Amniotic stem cell (primary cell): Measurements from ENCODE around the gene NFIB.

Source experiments
- DNase-seq: peaks from one replicate; lab custom pipeline; 2025; lab: John Stamatoyannopoulos, UW

NFIB gene

DNA sequence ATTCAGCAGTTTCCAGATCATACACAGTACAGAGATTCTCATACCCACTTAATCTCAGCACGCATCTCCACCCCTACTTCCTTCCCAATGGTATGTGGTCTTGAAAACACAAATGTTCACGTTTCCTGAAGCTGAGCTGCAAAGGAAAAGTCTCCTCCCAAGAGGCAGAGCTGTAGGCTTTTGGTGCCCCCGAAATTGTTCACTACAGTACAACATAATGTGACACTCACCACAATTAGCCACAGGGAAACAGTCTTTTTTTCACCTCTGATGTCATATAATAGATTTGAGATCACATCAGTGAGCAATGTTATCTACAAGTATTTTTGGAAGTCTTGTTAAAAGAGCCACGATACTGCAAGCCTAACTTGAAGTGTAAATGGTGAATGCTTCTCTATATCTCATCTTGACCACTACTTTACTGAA, 40.2 kb downstream of the NFIB start:
- DNase-seq, result no peak

DNA sequence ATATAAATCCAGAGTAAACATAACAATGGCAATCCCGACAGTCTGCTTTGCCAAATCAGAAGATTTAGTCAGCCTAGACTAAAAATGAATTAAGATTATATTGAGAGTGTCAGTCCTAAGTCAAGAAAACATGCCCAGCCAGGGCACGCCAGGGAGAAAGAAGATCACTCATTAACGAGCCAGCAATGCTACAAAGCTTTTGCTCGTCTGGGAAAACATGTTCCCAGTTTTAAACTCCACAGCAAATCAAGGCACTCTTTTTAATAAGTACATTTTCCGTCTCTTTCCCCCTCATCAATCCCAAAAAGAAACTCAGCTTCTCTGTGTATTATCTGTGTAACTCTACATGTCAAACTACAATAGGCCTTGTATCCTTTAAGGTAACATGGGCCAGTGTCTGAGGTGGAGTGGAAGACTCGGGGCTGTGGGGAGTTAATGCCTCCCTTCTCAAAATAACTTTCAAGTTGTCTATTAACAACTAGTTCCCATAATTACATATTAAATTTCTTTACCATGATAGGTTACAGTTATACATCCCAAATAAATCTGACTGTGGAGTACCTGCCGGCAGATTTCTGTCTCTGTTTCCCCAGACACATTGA, 40.9 kb downstream of the NFIB start:
- DNase-seq, result no peak

DNA sequence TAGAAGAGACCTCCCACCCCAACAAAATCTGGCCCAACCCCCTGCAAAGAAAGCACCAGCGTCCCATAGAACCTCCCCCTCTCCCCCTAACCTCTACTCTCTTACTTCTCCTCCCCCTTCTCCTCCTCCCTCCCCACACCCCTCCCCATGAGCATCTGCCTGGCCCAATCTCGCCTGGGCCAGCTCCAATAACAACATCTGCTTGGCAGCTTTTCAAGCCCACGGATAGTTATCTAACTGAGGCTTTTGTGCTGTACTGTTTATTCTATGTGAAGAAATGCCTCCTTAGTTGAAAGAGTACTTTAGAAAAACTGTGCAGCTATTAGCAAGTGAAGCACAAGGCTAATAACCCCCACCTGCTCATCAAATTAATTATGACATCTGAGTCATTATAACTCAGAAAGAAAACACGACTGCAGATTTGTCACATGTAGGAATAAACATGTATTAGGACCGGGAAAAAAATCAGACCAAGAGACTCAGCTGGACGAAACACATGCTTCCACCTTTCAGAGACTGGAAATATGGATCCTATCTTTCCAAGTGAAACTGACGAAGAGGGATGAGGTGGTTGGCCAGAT, 42.8 kb downstream of the NFIB start:
- no peak for DNase-seq

DNA sequence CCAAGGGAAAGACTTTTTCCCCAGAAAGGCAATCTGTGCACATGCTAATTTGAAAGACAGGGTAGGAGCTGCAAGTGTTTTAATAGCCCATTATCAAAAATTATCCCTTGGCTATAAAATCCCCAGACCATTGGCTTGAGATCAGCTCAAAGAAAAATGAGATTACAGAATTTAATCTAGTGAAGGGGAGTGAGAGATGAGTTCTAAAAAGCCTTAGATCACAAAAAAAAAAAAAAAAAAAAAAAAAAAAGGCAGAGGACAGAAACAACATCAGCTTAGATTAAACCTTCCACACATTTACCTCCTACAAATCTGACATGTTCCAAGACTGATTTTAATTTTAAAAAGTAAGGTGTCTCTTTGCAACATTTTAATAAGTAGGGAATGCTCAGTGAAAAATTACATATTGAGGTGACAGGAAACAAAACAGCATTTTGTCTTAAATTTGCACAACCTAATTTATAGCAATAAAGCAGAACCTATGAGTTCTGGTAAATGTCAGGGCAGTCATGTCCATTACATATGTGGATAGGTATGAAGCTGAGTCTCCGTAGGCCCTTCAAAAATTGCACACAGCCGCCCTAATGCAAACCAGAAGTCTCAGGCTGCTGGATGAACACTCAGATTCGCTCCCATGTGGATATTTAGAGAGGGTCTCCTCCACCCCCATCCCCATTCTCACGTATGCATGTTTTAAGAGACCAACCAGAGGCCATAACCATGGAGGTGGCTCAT, 43.4 kb downstream of the NFIB start:
- no peak for DNase-seq

DNA sequence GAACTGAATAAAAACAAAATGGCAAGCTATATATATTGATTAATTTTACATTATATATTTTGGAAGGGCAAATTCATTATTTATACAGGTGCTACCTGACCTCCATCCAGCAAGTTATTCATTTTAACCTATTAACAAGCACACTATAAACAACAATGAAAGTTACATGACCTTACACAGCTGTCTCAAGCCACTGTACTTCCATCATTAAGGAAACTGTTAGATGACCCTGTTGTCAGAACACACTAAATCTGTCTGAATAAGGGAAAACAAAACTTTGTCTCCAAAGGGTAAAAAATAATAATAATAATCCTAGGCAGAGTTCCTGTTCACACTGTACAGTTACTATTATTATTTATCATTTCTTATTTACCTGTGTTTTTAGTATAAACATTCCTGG, 44.0 kb downstream of the NFIB start:
- DNase-seq, result no peak

DNA sequence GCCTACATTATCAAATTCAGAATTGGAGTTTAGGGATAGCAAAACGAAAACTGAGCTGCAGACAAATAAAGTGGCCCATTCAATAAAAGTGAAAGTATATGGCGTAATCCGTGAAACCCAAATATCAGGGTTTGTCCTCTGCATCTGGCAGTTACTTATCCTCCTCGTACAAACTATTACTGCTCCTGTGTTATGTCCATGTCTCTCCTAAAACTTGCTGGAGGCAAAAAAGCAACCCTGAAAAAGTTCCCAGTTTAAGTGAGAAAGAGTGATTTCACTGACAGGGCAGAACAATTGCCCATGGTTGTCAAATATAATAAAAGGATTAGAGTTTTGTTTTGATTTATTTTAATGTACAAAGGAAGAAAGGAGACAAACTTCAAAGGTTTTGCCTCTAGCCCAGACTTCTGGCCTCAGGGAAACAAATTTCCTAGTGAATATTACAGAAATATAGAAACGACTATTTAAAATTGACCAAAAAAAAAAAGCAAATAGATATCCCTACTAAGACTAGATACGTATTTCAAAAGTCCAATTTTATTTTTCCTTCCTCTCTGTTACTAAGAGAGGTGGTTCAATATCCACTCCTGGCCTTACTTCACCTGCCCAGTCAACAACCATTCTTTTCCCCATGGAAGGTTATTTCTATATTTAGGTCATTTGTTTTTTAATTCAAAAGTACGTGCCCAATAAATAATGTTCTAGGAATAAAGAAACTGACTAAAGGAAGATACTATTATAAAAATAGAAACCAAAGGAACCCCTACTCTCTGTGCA, 50.0 kb downstream of the NFIB start:
- DNase-seq, result no peak

DNA sequence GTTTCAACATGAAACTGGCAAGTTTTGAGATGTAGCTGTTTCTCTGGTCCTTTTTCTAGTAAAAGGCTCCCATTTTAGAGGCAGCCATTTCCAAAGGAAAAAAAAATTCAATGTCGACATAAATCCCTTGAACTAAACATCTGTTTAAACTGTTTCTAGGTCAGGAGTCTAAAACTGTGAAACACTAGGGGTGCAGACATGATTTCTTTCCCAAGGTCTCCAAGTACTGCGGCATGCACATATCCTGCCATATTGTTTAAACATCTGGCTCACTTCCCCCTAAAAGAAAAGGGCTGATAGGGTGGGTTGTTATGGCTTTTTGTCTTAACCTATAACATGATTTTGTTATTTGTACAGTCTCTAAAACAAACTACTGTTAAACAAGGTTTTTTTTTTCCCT, 51.1 kb downstream of the NFIB start:
- DNase-seq, result no peak

DNA sequence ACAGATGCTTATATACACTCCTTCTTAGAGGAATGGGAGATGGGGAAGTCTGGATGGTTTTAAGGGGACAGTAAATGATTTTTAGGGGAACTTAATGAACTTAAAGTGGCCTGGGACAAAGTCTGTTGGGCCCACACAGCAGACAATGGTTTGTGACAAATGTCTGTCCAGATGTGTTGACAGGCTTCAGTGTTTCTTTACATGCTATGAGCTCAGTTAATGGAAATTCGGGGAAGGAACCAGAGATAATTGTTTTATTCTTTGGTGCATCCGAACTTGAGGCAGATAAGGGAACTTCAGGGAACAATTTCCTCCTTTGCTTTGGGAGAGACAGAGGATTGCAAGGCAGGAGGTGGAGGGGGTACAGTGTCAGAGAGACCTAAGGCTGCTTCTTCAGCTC, 52.3 kb downstream of the NFIB start:
- DNase-seq, result no peak

DNA sequence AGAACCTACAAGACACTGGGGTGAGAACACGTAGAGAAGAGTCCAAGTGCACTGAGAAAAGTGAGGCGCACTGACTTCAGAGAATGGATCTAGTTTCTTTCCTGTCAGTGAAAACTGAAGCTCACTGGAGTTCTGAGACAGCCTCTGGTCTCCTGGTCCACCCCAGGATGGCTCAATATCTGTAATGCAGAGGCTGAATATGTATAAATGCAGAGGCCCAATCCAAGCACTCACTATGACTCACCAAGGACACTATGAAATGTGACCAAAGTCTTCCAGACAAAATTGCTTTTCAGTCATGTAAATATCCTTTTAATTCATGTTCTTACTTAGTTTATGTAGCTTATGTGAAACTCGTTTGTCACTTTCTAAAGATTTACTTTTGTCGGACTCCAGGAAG, 53.8 kb downstream of the NFIB start:
- DNase-seq, result no peak

DNA sequence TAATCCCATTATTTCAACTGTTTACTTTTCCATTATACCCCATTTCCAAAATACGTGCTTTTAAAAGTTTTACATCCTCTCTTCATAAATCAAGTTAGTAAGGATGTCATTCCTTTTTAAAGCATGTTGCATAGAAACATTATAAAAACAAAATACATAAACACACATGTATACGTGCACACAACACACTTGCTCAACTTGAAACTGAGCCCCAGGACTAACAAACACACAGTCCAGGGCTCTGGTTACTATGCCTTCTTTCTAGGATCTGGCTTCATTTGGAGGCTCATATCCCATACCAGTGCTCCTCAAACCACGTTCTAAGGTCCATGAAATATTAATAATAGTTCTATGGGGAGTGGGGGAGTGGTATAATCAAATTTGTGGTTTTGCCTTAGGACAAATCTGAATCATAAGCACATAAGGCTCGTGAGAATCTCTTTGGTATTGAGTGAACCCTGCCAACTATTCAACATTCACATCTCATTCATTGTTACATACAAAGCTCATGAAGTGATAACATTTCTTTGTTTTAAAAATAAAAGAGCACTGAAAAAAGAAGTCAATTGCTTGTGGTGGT, 55.2 kb downstream of the NFIB start:
- no peak for DNase-seq

DNA sequence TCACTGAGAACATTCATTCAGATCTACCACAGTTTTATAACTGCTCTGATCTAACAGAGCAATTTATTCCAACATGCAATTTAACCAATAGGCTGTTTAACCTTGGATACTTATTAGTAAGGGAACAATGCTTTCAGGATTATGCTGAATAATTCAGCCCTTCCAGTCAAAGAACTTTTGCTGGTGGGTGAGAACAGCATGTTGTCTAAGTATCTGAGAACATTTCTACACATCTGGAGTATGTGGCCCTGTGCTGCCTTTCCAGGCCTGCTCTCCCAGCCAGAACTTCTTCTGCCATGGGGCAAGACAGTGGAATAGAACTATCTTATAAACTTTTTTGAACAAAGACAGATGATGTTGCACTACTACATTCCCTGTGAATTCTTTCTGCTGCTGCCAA, 55.8 kb downstream of the NFIB start:
- DNase-seq, result no peak

DNA sequence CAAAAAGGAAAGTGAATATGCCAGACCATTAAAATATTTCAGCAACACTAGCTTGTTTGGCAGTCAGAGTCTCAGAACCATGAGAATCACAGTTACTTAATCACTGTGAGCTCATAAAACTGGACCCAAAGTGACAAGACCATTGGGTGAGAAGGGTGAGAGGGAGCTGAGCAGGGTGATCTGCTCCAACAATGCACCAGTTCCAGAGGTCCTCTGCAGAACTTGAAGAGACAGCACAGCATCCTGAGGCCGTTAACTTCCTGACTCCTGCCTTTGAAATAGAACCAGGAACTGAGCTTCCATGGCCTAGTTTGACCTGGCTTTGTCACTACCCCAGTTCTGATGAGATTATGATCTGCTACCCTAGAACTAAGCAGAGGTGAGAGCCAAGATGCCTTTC, 57.4 kb downstream of the NFIB start:
- no peak for DNase-seq

DNA sequence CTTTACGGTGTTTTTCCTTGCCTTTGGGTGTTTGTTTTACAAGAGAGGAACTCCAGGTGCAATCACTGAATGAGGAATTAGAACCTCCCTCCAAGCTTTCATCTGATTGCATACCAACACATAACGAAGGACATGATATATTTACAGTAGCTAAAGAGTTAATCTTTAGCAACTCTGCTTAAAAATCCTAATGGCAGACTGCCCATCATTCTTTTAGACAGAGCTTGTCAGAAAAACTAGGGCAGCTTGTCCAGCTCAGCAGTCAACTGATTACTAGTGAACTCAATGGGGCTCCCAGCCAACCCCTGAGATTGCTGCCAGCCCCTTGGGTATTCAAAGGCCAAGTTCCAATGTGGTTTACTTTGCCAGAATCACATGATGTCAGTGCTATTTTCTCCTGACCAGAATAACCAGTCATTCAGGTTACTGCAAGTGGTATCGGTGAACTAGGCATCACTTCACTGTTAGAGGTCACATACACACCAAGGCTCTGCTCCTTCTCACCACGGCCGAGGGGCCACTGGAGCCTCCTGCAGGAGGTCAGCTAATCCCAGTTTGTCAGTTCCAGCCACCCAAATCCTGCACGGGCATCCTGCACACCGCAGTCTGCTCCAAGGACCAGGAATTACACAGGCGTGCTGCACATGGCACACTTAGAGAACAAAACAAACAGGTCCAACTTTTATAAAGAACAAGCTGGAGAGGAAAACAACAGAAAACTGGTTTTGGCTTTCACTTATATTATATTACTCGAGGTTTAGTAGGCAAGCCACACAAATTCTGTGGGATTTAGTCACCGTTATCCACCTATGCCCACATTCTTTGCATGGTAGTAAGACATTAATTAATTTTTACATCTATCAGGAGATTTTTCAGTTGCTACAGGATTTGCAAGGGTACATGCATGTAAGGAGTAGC, 62.5 kb downstream of the NFIB start:
- peak; percentile 36 for DNase-seq

DNA sequence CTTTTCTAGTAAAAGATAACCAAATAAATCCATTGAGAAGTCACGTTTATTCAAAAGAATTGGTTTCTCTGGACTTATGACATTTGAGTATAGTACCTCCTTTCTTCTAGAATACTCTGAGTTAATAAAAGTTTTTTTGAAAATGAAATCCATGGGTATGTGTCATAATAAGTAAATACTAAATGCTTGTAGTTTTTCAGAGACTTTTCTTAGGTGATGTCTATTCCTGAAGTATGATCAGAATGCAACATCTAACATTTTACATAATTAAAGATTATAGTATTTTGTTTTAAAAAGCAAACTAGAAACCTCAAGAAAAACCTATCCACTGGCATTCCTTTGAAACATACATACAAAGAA, 63.2 kb downstream of the NFIB start:
- DNase-seq, result no peak

DNA sequence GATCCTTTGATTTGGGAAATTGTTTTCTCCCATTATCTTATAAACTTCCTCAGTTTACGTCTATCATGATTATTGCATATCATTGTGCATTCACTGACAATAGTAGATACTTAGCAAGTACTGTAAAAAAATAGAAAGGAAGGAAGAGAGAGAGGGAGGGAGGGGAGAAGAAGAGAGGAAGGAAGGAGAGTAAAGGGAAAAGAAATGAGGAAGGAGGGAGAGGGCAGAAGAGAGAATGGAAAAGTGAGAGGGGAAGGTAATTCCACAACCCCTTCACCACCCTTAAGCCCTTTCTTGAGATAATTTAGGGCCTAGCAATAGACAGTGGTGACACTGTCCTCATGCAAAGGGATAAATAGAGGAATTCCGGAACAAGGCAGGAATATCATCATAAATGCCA, 64.4 kb downstream of the NFIB start:
- DNase-seq, result no peak

DNA sequence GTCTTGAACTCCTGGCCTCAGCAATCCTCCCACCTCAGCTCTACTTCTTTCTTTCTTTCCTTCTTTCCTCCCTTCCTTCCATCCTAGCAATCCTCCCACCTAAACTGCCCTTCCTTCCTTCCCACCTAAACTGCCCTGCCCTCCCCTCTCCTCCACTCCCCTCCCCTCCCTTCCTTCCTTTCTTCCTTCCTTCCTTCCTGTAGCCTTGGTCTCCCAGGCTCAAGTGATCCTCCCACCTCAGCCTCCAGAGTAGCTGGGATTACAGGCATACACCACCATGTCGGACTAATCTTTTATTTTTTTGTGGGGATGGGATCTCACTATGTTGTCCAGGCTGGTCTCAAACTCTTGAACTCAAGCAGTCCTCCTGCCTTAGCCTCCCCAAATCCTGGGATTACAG, 65.8 kb downstream of the NFIB start:
- DNase-seq, result no peak

DNA sequence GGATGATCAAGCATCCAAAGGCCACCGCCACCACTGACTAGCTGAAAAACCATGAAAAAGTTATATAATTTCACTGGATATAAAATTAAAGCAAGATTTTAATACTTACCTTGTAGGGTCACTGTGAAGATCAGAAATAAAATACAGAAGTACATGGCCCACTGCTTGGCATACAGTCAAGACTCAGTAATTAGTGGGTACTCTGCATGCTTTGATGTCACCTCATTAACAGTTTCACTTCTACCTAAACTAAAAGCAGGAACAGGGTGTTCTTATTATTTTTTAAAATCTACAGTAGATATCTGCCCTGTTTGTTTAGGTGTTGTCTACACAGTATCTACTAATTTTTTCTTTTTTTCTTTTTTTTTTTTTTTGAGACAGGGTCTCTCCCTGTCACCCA, 66.4 kb downstream of the NFIB start:
- no peak for DNase-seq

DNA sequence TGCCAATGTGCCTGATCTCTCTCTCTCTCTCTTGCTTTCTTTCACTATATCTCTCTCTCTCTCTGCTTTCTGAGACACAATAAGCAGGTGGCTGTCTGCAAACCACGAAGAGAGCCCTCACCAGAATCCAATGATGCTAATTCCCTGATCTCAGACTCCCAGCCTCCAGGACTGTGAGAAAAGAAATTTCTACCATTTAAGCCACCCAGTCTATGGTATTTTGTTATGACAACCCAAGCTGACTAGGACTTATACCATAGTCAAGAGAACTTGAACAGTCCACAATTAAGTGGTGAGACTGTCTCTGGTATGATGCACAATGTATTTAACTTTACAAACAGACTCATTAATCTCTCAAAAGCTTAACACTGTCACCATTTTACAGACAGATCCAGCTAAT, 67.0 kb downstream of the NFIB start:
- DNase-seq, result no peak

DNA sequence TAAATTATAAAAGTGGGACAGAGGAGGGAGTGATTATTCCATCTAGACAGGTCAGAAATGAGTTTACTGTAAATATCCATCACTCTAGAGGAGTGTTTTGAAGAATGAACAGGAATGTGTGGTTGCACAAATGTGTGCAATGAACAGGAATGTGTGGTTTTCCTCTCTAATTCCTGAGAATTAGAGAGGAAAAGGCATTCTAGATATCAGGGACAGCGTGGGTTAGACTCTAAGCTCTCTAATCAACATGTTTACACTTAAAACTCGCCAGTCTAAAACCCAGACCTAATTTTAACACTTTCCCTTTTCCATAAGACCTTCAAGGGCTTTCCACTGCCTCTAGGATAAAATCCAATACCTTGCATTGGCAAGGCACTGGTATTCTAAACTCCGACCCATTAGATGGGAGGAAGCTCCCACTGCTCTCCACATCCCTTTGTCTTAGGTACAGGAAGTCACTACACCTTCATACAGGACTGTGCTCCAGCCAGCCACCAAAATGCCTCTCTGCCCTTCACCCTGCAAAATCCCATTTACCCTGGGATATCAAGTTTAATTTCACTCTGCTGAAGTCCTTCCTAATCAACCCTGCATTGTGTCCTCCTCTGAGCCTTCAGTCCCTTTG, 67.9 kb downstream of the NFIB start:
- no peak for DNase-seq

DNA sequence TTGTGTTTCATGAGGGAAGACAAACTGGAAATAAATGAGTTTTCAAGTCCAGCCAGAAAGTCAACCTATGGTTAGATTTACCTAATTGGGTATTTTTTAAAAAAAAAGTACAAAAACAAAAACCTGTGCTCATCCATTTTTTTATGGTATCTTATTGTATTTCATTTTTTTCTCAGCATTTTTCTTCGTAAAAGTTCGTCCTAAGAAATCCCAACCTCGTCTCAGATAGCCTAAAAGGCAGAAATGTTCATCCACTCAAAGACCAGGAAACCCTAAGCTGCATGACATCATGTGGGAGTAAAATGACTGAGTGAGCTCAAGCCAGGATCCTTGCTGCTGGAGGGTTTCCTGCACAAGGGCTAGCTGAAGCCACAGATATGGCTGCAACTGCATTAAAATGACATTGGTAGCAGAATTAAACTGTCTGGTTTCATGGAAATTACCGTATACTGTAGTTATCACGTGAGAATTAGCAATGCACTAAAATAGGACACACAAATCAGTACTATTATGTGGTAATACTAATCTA, 70.4 kb downstream of the NFIB start:
- no peak for DNase-seq
